Psoas muscle (tissue), 8 donors: ENCODE results near the gene ARHGEF28. TPM values are rescaled to one million over a fixed set of nuclear protein-coding genes. Genes with fewer than 3 reads are reported as not detected.
A peak's percentile ranks its signal among the peaks of the same experiment; 100 is the strongest.

Source experiments
- ATAC-seq, 4 donors: fragments of 200-7000 bp; cut with Tn5 transposase; one replicate each; pipeline ENCODE4 v1.9.1; 2020; ENCODE audit warnings: moderate library complexity in 3 of 4, mild to moderate bottlenecking in 2 of 4
- DNase-seq, 2 donors: peaks; one replicate each; pipeline ENCODE4 v3.0.0-alpha.2; 2020
- H3K27ac ChIP-seq: fragments of 200-600 bp; one replicate; pipeline ENCODE4 v1.8.0; 2022
- H3K27me3 ChIP-seq, 3 donors: fragments of 200-600 bp in 1 of 3; one replicate each; pipeline versions ENCODE4 v1.6.1 to v1.8.0; 2013 to 2022; ENCODE audit warnings: low read length in 2 of 3, mild to moderate bottlenecking in 2 of 3, moderate library complexity in 1 of 3; ENCODE audit not compliant: insufficient read depth in 3 of 3
- H3K36me3 ChIP-seq, 2 donors: fragments of 200-600 bp in 1 of 2; one replicate each; pipeline versions ENCODE4 v1.6.1 to v1.8.0; 2013 to 2022; ENCODE audit warnings: low read depth in 1 of 2, mild to moderate bottlenecking in 1 of 2, moderate library complexity in 1 of 2; ENCODE audit not compliant: insufficient read depth in 1 of 2
- H3K4me1 ChIP-seq: fragments of 200-600 bp; one replicate; pipeline ENCODE4 v1.8.0; 2022
- H3K4me3 ChIP-seq: fragments of 200-600 bp; one replicate; pipeline ENCODE4 v1.8.0; 2022; ENCODE audit warnings: mild to moderate bottlenecking
- H3K9me3 ChIP-seq: fragments of 200-600 bp; one replicate; pipeline ENCODE4 v1.8.0; 2022
- WGBS, 3 donors: extraction: QIAGEN DNeasy Blood & Tissue Kit; methylation state at CpG; one replicate each; pipeline versions ENCODE4 v1.1.6 to v1.1.7; 2013; 5-methylcytosine and 5-hydroxymethylcytosine counted together
- intact Hi-C, 2 donors: fragments of 100-400 bp; cut with DNase I; formaldehyde crosslinking; loops; one replicate each; pipeline versions ENCODE4 v1.11.0 to v1.14.2; 2022
- polyA plus RNA-seq, 3 donors: library from polyadenylated mRNA; stranded (reverse); fragments of 200-250 nt; gene quantifications; one replicate each; pipeline ENCODE4 v1.2.3, GENCODE V29; 2013
- total RNA-seq, 4 donors: library from RNA; stranded (reverse); fragmentation: NEBNext Ultra II Directional in 2 of 4; extraction: Animal tissue kit (Norgen Biotek cat#: 25700) in 2 of 4; gene quantifications; one replicate each; pipeline versions ENCODE4 v1.2.1 to v1.2.4, GENCODE V29; 2021 to 2023
- TF ChIP-seq, protein P1 (sequence below): fragments of 200-600 bp; IDR thresholded peaks from one replicate; pipeline ENCODE4 v1.8.0; 2022; ENCODE audit warnings: antibody characterized with exemption
- donor health status: healthy with polysubstance abuse.
- donor health status: DM: no; HTN: no; CAD: no; lungs with moderate emphysema.
- donor health status: Bipolar disorder and iron deficiency.
- donor health status: healthy.
- donor health status: DM: yes; HTN: yes; CAD: no.
- donor health status: DM: no; HTN: no; CAD: no.
- donor health status: DM: no; HTN: no; CAD: no.
- donor health status: DM: yes; HTN: yes; CAD: no.

The ARHGEF28 gene
- total and polyA plus RNA-seq, 7 donors: 0.39 to 1.3 (median 1.00) TPM

- TF ChIP-seq, protein P1, sequence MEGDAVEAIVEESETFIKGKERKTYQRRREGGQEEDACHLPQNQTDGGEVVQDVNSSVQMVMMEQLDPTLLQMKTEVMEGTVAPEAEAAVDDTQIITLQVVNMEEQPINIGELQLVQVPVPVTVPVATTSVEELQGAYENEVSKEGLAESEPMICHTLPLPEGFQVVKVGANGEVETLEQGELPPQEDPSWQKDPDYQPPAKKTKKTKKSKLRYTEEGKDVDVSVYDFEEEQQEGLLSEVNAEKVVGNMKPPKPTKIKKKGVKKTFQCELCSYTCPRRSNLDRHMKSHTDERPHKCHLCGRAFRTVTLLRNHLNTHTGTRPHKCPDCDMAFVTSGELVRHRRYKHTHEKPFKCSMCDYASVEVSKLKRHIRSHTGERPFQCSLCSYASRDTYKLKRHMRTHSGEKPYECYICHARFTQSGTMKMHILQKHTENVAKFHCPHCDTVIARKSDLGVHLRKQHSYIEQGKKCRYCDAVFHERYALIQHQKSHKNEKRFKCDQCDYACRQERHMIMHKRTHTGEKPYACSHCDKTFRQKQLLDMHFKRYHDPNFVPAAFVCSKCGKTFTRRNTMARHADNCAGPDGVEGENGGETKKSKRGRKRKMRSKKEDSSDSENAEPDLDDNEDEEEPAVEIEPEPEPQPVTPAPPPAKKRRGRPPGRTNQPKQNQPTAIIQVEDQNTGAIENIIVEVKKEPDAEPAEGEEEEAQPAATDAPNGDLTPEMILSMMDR: no peak
- no peaks in the 10 kb centered on the region for H3K9me3 ChIP-seq
- H3K4me1 ChIP-seq: no peaks in the 10 kb centered on the region
- H3K27me3 ChIP-seq: no peaks in the 10 kb centered on the region
- H3K27ac ChIP-seq: no peak overlapping the region
- DNase-seq (no peak), ATAC-seq (no peak)
- H3K36me3 ChIP-seq: no peaks in the 10 kb centered on the region
- no peak overlapping the region for H3K4me3 ChIP-seq
- intact Hi-C loops: loop anchor here in 1 of 2 donors (5.0 kb wide), 1 partner anchor 99 kb away; no protein-coding TSS in a partner anchor
- WGBS, 3 donors: 71 to 93% (median 93%) methylated on average over 3 of the region's 3 CpGs
Measured at GRCh38 chr5:73691302-73692080, 65.5 kb downstream of the ARHGEF28 start.

GRCh38 chr5:73692166-73692640 lies 66.2 kb downstream of the ARHGEF28 start:
- TF ChIP-seq, protein P1: no peak
- Histone ChIP-seq H3K4me3 (no peak overlapping the region), H3K36me3 (no peaks in the 10 kb centered on the region), H3K4me1 (no peaks in the 10 kb centered on the region), H3K27me3 (no peaks in the 10 kb centered on the region), H3K27ac (no peak overlapping the region), H3K9me3 (no peaks in the 10 kb centered on the region)
- no peak for DNase-seq
- intact Hi-C loops: loop anchor here in 1 of 2 donors (5.0 kb wide), 1 partner anchor 100 kb away; no protein-coding TSS in a partner anchor
- no peak for ATAC-seq
- WGBS, 3 donors: 72 to 75% (median 73%) methylated on average over 2 of the region's 2 CpGs

GRCh38 chr5:73692981-73693380 lies 67.0 kb downstream of the ARHGEF28 start:
- Histone ChIP-seq H3K4me3 (no peak overlapping the region), H3K4me1 (no peaks in the 10 kb centered on the region), H3K27me3 (no peaks in the 10 kb centered on the region), H3K9me3 (no peaks in the 10 kb centered on the region), H3K27ac (no peak overlapping the region), H3K36me3 (no peaks in the 10 kb centered on the region)
- DNase-seq (no peak), ATAC-seq (no peak)
- intact Hi-C loops: loop anchor here in 1 of 2 donors (5.0 kb wide), 1 partner anchor 101 kb away; no protein-coding TSS in a partner anchor
- TF ChIP-seq, protein P1: no peak
- 68 to 90% (median 86%) methylated on average over 2 of the region's 2 CpGs for WGBS, 3 donors

- ATAC-seq: no peak
- no peak overlapping the region for H3K27ac ChIP-seq
Measured at GRCh38 chr5:73693573-73694061, 67.6 kb downstream of the ARHGEF28 start.

More at GRCh38 chr5:73693573-73694061, 67.6 kb downstream of the ARHGEF28 start:
- no peaks in the 10 kb centered on the region for H3K4me1 ChIP-seq
- H3K27me3 ChIP-seq: no peaks in the 10 kb centered on the region
- no peak overlapping the region for H3K4me3 ChIP-seq
- intact Hi-C loops: loop anchor here in 1 of 2 donors (5.0 kb wide), 1 partner anchor 101 kb away; no protein-coding TSS in a partner anchor
- TF ChIP-seq, protein P1: peak; percentile 20
- H3K9me3 ChIP-seq: no peaks in the 10 kb centered on the region
- no peaks in the 10 kb centered on the region for H3K36me3 ChIP-seq
- no peak for DNase-seq
- 53 to 61% (median 60%) methylated on average over 4 of the region's 4 CpGs for WGBS, 3 donors
